HUES64 (cell line): Measurements from ENCODE around the gene KRCC1.

Experiments used
- H3K27ac ChIP-seq: 2 replicates; pipeline ENCODE4 v1.7.0; 2013; ENCODE audit warnings: low read depth, low read length, inconsistent platforms
- H3K27me3 ChIP-seq: 2 replicates; pipeline ENCODE4 v1.6.1; 2013; ENCODE audit warnings: mild to moderate bottlenecking, low read length; ENCODE audit not compliant: insufficient read depth
- H3K36me3 ChIP-seq: 2 replicates; pipeline ENCODE4 v1.6.1; 2013; ENCODE audit warnings: mild to moderate bottlenecking, low read length; ENCODE audit not compliant: insufficient read depth
- H3K4me1 ChIP-seq: 2 replicates; pipeline ENCODE4 v1.6.1; 2013; ENCODE audit warnings: mild to moderate bottlenecking, low read length, moderate library complexity; ENCODE audit not compliant: insufficient read depth
- H3K4me3 ChIP-seq: 2 replicates; pipeline ENCODE4 v1.5.1; 2013; ENCODE audit warnings: mild to moderate bottlenecking, low read length, moderate library complexity
- H3K9ac ChIP-seq: 2 replicates; pipeline ENCODE4 v1.6.1; 2013; ENCODE audit warnings: mild to moderate bottlenecking, low read depth, low read length
- H3K9me3 ChIP-seq: 2 replicates; pipeline ENCODE4 v1.6.1; 2013; ENCODE audit warnings: low read depth, low read length; ENCODE audit not compliant: insufficient read depth
- WGBS: fragments of 150-250, 120-280 bp; methylation state at CpG from one replicate; pipeline ENCODE4 v1.1.7; 2013; ENCODE audit warnings: missing lambda C conversion rate; 5-methylcytosine and 5-hydroxymethylcytosine counted together

Gene KRCC1

DNA sequence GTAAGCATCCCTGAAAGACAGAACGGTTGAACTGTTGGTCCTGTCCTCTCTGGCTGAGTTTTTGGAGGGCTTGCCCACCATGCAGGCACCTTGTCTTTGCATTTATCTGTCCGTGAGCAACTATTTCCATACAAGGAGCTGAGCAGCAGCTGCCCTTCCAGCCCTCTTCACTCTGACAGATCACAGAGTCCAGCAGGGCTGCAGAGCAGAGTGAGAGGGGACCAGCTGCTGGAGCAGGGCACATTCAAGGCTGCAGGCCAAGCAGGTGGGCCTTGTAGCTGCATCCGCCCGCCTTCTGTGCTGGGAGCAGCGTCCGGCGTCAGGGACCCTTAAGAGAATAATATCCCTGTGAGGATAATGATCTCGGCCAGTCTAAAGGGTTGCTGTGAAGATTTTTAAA is 21.5 kb upstream of the KRCC1 start:
- H3K36me3 ChIP-seq: no peaks in the 10 kb centered on the region
- no peak overlapping the region for H3K4me3 ChIP-seq
- H3K4me1 ChIP-seq: no peaks in the 10 kb centered on the region
- 91% methylated on average over 8 of the region's 8 CpGs for WGBS
- no peak overlapping the region for H3K9ac ChIP-seq
- H3K27ac ChIP-seq: no peak overlapping the region
- no peaks in the 10 kb centered on the region for H3K27me3 ChIP-seq
- H3K9me3 ChIP-seq: no peaks in the 10 kb centered on the region; the same call in 1 of the 2 replicates

DNA sequence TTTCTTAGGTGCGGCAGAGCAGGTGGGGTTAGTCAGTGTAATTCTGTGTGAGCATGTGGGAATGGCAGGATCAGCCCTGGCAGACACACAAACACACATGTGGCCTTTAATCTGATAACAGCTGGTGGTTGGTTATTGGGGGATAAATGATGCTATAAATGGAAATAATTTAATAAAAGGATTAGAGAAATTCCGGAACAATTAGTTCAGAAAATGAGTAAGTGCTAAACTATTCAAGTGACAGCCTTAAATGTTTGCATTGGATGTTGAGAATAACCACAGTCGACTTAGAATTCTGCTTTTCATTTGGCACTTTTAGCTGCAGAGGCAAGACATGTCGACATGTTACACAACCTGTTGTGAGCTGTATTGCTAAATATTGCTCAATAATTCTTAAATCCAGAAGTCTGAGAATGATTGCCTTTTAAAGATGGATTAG is 19.3 kb upstream of the KRCC1 start:
- 94% methylated on average over 4 of the region's 4 CpGs for WGBS
- no peak overlapping the region for H3K4me3 ChIP-seq
- H3K36me3 ChIP-seq: no peaks in the 10 kb centered on the region
- no peaks in the 10 kb centered on the region for H3K27me3 ChIP-seq
- H3K9me3 ChIP-seq: no peaks in the 10 kb centered on the region; the same call in 1 of the 2 replicates
- no peak overlapping the region for H3K9ac ChIP-seq
- H3K4me1 ChIP-seq: no peaks in the 10 kb centered on the region
- no peak overlapping the region for H3K27ac ChIP-seq

- Histone ChIP-seq H3K4me3 (no peak overlapping the region), H3K36me3 (no peaks in the 10 kb centered on the region), H3K27ac (no peak overlapping the region), H3K9ac (no peak overlapping the region), H3K27me3 (no peaks in the 10 kb centered on the region), H3K9me3 (no peaks in the 10 kb centered on the region; the same call in 1 of the 2 replicates), H3K4me1 (no peaks in the 10 kb centered on the region)
Measured at GRCh38 chr2:88074150-88074549, 18.6 kb upstream of the KRCC1 start.

DNA sequence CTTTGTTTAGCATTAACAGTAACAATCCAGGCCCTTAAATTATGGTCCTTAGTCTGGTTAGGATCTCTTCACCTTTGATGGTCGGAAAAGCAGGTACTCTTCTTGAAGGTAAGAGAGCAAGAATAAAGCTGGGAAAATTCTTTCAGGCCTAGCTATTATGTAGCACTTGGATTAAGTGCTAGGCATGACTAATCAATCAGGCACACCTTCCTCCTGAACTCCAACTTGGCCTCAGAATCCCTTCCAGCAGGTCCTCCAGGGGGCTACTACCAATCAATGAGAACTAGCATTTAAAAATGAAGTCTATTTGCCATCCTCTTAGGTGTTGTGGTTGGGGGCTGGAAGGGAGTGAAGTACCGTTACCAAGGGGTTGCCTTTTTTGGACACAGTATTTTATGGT is 15.8 kb upstream of the KRCC1 start:
- Histone ChIP-seq H3K27me3 (no peaks in the 10 kb centered on the region), H3K4me3 (no peak overlapping the region), H3K27ac (no peak overlapping the region), H3K36me3 (no peaks in the 10 kb centered on the region), H3K9me3 (no peaks in the 10 kb centered on the region; the same call in 1 of the 2 replicates), H3K9ac (no peak overlapping the region), H3K4me1 (no peaks in the 10 kb centered on the region)
- 81% methylated on average over 2 of the region's 2 CpGs for WGBS

GRCh38 chr2:88070055-88070454 is 14.5 kb upstream of the KRCC1 start:
- no peak overlapping the region for H3K9ac ChIP-seq
- no peak overlapping the region for H3K4me3 ChIP-seq
- WGBS: 100% methylated on average over 1 of the region's 1 CpG
- no peaks in the 10 kb centered on the region for H3K4me1 ChIP-seq
- no peaks in the 10 kb centered on the region for H3K36me3 ChIP-seq
- H3K27me3 ChIP-seq: no peaks in the 10 kb centered on the region
- no peak overlapping the region for H3K27ac ChIP-seq
- H3K9me3 ChIP-seq: no peaks in the 10 kb centered on the region; the same call in 1 of the 2 replicates

- no peak overlapping the region for H3K9ac ChIP-seq
- H3K4me1 ChIP-seq: no peaks in the 10 kb centered on the region
- H3K27ac ChIP-seq: no peak overlapping the region
- H3K27me3 ChIP-seq: no peaks in the 10 kb centered on the region
- no peak overlapping the region for H3K4me3 ChIP-seq
- H3K9me3 ChIP-seq: no peaks in the 10 kb centered on the region; the same call in 1 of the 2 replicates
- no peaks in the 10 kb centered on the region for H3K36me3 ChIP-seq
Measured at GRCh38 chr2:88069117-88069516, 13.5 kb upstream of the KRCC1 start.

GRCh38 chr2:88068044-88068443 is 12.5 kb upstream of the KRCC1 start:
- Histone ChIP-seq H3K4me1 (no peaks in the 10 kb centered on the region), H3K9me3 (no peaks in the 10 kb centered on the region; the same call in 1 of the 2 replicates), H3K9ac (no peak overlapping the region), H3K27ac (no peak overlapping the region), H3K4me3 (no peak overlapping the region), H3K27me3 (no peaks in the 10 kb centered on the region), H3K36me3 (no peaks in the 10 kb centered on the region)
- WGBS: 91% methylated on average over 1 of the region's 2 CpGs

- no peak within 1 kb of the TSS for H3K9ac ChIP-seq
- no peaks in the 10 kb centered on the region for H3K27me3 ChIP-seq
- H3K4me1 ChIP-seq: no peaks in the 10 kb centered on the region
- H3K36me3 ChIP-seq: no peaks in the 10 kb centered on the region
- H3K9me3 ChIP-seq: no peaks in the 10 kb centered on the region
- 70% methylated on average over 8 of the region's 8 CpGs for WGBS
- no peak within 1 kb of the TSS for H3K4me3 ChIP-seq
- no peak within 1 kb of the TSS for H3K27ac ChIP-seq
Measured at GRCh38 chr2:88067598-88067997, 12.0 kb upstream of the KRCC1 start, which contains the start of gene SMYD1. Gene SMYD1, plus strand, starts transcription at chr2:88067825. Its CDS starts 40 bp downstream, at chr2:88067865.

DNA sequence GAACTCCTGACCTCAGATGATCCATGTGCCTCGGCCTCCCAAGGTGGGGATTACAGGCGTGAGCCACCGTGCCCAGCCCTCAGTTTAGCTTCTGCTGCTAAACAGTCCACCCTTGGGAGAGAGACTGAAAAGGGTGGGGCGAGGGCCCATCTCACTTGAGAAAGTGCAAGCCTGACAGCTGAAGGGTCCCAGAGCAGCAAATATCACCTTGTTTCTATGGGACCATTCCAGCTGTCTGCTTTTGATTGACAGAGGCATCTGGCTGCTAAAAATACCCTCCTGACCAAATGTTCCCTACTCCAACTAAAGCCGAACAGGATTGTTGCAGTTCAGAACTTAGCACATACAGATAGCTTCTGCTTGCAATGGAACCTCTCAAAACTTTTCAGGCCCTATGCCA is 11.6 kb upstream of the KRCC1 start:
- Histone ChIP-seq H3K36me3 (no peaks in the 10 kb centered on the region), H3K4me3 (no peak overlapping the region)
- 92% methylated on average over 5 of the region's 5 CpGs for WGBS

GRCh38 chr2:88066543-88066942 is 11.0 kb upstream of the KRCC1 start:
- no peaks in the 10 kb centered on the region for H3K36me3 ChIP-seq
- no peaks in the 10 kb centered on the region for H3K9me3 ChIP-seq
- H3K9ac ChIP-seq: no peak overlapping the region
- no peak overlapping the region for H3K4me3 ChIP-seq
- H3K4me1 ChIP-seq: no peaks in the 10 kb centered on the region
- no peak overlapping the region for H3K27ac ChIP-seq
- no peaks in the 10 kb centered on the region for H3K27me3 ChIP-seq
- WGBS: 72% methylated on average over 3 of the region's 4 CpGs

More for the DNA sequence above, 11.6 kb upstream of the KRCC1 start:
- no peak overlapping the region for H3K27ac ChIP-seq
- H3K4me1 ChIP-seq: no peaks in the 10 kb centered on the region
- H3K9ac ChIP-seq: no peak overlapping the region
- no peaks in the 10 kb centered on the region for H3K9me3 ChIP-seq
- H3K27me3 ChIP-seq: no peaks in the 10 kb centered on the region

- Histone ChIP-seq H3K9me3 (no peaks in the 10 kb centered on the region), H3K27me3 (no peaks in the 10 kb centered on the region), H3K36me3 (no peaks in the 10 kb centered on the region), H3K4me3 (no peak overlapping the region), H3K4me1 (peaks cover 4% of the 10 kb centered on the region; the same call in 1 of the 2 replicates), H3K27ac (no peak overlapping the region), H3K9ac (no peak overlapping the region)
- 98% methylated on average over 3 of the region's 3 CpGs for WGBS
Measured at GRCh38 chr2:88061295-88061694, 5.7 kb upstream of the KRCC1 start.

GRCh38 chr2:88060907-88061275 is 5.3 kb upstream of the KRCC1 start:
- H3K9me3 ChIP-seq: no peaks in the 10 kb centered on the region
- no peaks in the 10 kb centered on the region for H3K36me3 ChIP-seq
- H3K27me3 ChIP-seq: no peaks in the 10 kb centered on the region
- peaks cover 8% of the 10 kb centered on the region; the same call in 1 of the 2 replicates for H3K4me1 ChIP-seq
- H3K27ac ChIP-seq: no peak overlapping the region
- H3K9ac ChIP-seq: no peak overlapping the region
- 70% methylated on average over 2 of the region's 2 CpGs for WGBS
- H3K4me3 ChIP-seq: no peak overlapping the region
